Measurements from ENCODE around the gene IPO5.

- TF ChIP-seq POLR2A (IDR thresholded peaks at IDR 0.05), result no peak
- no peak for TF ChIP-seq CTCF (IDR thresholded peaks at IDR 0.05)
Observed at GRCh38 chr13:98044301-98044700, 90.8 kb downstream of the IPO5 start.
